Stimulated activated CD4-positive, alpha-beta T cell treated with anti-CD3 and anti-CD28 coated beads, TNF-alpha, amount 100 ng/mL, for 48 hours (primary cell): ENCODE data around the gene VPREB3.

Source experiments
- DNase-seq, 3 donors: peaks; one replicate each; pipeline ENCODE4 v3.0.0-alpha.2; 2020; ENCODE audit warnings: low read depth in 3 of 3

The VPREB3 gene

DNA sequence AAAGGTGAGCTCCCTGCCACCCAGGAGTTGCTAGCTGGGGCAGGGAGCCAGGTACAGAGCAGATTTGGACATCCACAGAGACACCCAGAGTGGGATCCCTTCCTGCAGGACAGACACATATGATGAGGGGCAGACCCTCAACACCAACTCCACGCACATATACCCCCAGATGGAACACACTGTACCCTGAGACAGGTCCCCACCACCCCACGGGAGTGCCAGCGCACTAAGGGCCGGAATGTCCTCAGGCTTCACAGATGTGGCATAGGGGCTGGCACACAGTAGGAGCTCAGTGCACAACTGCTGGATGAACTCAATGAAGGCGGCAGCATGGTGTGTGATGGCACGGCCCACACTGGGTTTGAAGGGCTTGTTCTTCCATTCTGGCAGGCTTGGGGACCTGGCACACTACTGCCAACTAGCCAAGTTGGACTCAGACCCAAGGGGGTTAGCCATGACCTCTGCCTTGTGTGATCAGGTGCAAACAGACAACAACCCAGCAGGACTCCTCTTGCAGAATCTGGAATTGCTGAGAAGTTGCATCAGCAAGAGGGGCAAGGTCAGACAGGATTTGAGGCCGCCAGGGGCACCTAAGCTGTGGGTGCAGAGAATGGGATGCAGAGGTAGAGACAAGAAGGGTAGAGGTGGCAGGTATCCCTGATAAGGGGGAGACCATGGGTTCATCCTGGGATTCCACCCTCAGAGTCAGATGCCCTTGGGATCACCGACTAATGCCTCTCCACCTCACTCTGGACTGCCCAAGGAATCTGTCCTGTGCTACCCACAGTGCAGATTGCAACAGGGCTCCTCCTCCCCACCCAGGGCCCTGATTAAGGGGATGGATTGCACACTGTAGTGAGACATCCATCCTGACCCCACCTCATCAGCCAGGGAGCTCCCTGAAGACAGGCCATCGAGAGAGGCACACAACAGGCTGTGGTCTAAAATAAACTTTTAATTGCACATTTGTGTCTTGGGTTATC lies 11.0 kb upstream of the VPREB3 start:
- DNase-seq = no peak

DNA sequence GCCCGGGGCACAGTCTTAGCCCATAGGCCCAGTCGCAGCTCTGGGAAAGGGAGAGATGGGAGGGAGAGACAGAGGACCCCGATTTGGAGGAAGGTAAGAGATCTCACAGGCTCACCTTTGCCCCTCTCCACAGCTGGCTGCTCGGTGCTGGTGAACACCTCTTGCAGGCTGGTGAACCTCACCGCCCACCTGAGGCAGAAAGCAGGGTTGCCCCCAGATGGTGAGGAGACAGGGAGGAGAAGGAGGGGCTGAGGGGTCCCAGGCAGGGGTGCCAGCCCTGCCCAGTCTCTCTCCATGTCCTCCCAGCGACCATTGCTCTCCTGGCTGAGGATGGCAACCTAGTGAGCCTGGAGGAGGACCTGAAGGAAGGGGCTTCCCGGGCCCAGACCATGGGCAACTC lies 9.7 kb upstream of the VPREB3 start:
- DNase-seq = no peak

- peak in 1 of 3 donors; percentile 54 for DNase-seq
Measured at GRCh38 chr22:23763579-23763945, 9.3 kb upstream of the VPREB3 start.

- DNase-seq = no peak
Measured at GRCh38 chr22:23762842-23763578, 8.8 kb upstream of the VPREB3 start, which contains the start of gene C22orf15. TSS of gene C22orf15 (plus strand) at chr22:23762990. CDS start at chr22:23763307, 317 bp downstream.

GRCh38 chr22:23760056-23760455 lies 5.8 kb upstream of the VPREB3 start:
- no peak for DNase-seq

DNA sequence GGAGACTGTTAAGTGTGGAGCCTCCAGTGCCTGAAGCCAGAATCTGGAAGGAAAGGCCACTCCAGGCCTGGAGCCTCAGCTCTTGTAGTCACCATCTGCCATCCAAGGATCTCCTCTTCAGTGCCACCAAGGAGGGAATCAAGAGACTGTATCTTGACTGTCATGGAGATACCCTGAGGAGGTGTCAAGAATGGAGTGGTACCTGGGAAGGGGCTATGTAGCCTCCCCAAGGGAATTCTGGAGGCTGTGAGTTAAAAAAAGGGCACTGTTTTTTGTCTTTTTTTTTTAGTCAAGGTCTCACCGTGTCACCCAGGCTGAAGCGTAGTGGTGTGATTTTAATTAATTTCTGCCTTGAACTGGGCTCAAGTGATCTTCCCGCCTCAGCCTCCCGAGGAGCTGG lies 5.3 kb upstream of the VPREB3 start:
- DNase-seq = no peak

GRCh38 chr22:23756891-23757290 lies 2.7 kb upstream of the VPREB3 start:
- DNase-seq = no peak

DNA sequence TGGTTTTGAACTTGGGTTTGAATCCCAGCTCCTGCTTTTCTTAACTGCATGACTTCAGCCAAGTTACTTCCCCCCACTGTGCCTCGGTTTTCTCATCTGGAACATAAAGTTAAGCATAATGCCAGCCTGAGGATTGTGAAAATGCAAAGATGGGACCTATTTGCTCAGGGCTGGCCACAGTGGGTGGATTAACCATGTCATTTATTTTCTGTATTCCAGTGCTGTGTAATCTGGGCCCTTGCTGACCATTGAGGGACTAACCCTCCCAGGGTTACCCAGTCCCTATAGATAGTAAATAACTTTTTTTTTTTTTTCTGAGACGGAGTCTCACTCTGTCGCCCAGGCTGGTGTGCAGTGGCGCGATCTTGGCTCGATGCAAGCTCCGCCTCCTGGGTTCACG lies 1.5 kb upstream of the VPREB3 start:
- DNase-seq = no peak

GRCh38 chr22:23754980-23755636 lies 883 bp upstream of the VPREB3 start:
- DNase-seq = no peak

- DNase-seq = no peak
Measured at GRCh38 chr22:23753385-23753784, 840 bp downstream of the VPREB3 start.

DNA sequence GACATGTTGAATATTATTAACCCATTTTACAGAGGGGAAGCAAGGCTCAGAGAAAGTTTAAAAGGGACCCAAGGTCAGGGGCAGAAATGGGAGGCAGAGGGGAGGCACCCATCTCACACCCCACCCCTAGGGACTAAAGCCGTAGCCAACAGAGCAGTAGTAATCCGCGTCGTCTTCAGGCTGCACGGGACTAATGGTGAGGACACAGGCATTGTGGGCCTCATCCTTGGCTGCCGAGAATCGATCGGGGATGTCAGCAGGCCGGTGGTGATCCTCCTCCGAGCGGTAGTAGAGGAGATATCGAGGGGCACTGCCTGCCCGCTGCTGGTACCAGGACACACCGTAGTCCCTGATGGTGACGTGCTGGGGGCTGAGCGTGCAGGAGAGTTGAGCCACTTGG lies 1.5 kb downstream of the VPREB3 start:
- no peak for DNase-seq

DNA sequence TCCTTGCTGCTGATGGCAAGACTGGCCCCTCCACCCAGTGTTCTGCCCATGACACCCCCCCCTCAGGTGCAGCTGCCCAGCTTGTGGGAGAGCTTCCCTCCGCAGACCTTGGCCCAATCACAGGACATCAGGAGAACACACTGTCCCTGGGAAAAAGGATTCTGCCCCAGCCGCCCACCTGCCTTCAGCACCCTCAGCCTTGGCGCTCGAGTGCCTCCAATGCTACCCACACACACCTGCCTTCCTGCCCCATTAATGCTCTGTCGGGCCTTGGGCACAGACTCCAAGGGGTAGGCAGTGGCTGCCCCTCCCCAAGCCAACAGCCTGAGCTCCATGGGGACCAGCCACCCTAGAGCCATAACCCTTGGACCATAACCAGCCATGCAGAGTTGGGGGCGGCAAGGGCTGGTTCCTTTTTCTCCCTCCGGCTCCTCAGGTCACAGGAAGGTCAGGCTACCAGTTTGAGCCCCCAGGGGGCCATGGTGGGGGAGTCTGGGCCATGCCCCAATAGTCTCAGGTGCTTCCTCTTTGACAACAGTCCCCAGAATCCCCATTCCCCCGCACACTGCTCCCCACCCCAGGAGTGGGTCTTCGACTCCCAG lies 2.0 kb downstream of the VPREB3 start:
- DNase-seq = no peak

GRCh38 chr22:23751441-23751996 lies 2.7 kb downstream of the VPREB3 start:
- no peak for DNase-seq

DNA sequence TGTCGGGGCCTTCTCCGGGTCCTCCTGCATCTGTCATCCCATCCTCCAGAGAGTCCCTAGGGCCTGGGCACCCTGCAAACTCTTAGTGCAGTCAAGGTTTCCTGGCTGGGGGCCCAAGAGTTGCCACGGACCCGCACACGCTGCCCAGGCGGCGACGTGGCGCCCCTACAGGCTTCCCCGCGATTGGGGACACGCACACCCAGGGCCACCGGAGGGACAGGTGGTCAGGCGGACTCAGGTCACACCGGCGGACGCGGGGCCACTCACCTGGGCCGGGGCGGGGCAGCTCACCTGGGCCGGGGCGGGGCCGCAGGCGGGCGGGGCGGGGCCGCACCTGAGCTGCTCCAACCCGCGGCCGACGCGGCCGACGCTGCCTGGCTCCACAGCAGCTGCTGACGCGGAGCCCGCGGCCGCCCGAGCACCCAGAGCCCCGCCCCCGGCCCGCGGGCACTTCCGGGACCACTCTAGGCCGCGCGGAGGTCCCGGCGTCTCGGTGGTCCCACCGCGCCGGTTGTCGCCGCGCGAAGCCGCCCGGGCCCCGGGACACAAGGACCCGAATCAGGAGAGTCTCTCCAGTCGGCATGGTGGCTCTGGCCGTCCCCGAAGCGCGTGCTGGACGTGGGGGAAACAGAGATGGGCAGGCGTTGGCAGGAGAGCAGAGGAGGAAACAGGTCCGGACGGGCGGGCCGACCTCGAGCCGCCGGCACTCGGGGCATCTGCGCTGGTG lies 3.3 kb downstream of the VPREB3 start, which contains the start of gene ZNF70:
ZNF70 (minus strand) TSS at position 399 of the 727 bp plus-strand sequence. CDS start 5,972 bp downstream, outside the sequence.
- peak; percentile 59 to 76 (median 60) for DNase-seq

GRCh38 chr22:23750367-23750713 lies 3.9 kb downstream of the VPREB3 start:
- no peak for DNase-seq

GRCh38 chr22:23749841-23750301 lies 4.4 kb downstream of the VPREB3 start:
- no peak for DNase-seq

- DNase-seq = no peak
Measured at GRCh38 chr22:23745791-23746190, 8.4 kb downstream of the VPREB3 start.

- DNase-seq = no peak
Measured at GRCh38 chr22:23744485-23744884, 9.7 kb downstream of the VPREB3 start.

DNA sequence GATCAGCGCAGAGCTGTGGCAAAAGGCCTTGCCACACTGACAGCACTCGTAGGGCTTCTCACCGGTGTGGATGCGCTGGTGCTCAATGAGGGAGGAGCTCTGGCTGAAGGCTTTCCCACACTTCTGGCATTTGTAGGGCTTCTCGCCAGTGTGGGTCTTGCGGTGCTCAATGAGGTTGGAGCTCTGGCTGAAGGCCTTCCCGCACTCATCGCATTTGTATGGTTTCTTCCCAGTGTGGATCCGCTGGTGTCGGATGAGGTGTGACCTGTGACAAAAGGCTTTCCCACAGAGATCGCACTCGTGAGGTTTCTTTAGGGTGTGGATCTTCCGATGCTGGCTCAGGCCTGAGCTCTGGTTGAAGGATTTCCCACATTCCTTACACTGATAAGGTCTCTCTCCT lies 10.2 kb downstream of the VPREB3 start:
- DNase-seq = no peak

GRCh38 chr22:23743303-23743705 lies 10.9 kb downstream of the VPREB3 start:
- no peak for DNase-seq
